GM18873 (cell line): Measurements from ENCODE around the gene COL6A2.

Source experiments
- ATAC-seq: cut with Tn5 transposase; IDR thresholded peaks from one replicate; pipeline ENCODE4 v1.9.1; 2021; ENCODE audit warnings: mild to moderate bottlenecking, moderate library complexity, moderate number of reproducible peaks; ENCODE audit not compliant: unreplicated experiment, low FRiP score

COL6A2 gene

DNA sequence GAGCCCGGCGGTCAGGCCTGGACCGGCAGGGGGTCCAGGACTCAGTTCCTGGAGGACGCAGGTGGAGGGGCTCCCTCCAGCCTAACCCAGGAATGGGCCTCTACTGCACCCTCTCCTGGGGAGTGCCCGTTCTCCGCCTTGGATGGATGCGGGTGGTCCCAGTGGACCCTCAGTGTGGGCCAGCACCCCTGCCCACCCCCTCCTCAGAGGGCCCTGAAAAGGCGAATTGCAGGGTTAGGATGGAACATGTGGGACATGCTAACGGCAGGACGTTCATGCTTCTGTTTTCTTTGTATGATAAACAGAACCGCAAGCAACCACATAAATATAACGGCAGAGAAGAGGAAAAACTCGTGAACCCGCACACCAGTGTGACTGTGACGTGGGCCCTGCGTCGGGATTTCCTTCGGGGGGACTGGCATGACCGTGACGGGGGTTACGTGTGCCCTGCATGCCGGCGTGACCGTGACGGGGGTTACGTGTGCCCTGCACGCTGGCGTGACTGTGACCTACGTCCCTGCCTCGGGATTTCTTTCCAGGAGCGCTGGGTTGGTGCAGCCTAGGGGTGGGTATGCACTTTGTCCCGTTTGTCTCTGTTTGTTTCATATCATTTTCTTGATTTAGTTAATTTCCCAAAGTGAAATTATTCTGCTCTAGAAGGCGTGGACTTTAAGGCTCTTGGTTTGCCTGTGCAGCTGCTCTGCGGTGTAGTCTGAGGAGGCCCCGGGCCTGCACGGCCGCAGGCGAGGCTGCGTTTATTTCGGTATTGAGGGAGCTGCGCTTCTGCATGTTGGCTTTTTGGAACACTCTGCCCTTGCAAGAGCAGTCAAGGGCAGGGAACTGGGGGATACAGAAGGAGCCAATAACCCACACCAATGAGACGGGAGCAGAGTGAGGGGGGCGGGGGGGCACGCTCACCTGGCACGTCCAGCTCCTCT, 54.3 kb downstream of the COL6A2 start:
- no peak for ATAC-seq

DNA sequence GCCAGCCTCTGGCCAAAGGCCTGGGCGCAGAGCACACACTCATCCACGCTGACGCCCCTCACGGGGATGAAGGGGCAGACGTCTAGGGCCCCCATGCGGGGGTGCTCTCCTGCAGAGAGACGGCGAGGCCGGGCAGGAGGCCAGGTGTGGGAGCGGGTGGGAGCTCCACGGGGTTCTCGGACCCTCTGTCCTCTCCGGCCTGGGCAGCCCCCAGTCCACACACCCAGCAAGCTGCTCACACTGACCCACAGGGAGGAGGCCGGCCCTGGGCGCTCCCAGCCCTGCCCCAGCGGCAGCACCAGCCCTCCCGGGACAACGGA, 55.0 kb downstream of the COL6A2 start:
- ATAC-seq: no peak

DNA sequence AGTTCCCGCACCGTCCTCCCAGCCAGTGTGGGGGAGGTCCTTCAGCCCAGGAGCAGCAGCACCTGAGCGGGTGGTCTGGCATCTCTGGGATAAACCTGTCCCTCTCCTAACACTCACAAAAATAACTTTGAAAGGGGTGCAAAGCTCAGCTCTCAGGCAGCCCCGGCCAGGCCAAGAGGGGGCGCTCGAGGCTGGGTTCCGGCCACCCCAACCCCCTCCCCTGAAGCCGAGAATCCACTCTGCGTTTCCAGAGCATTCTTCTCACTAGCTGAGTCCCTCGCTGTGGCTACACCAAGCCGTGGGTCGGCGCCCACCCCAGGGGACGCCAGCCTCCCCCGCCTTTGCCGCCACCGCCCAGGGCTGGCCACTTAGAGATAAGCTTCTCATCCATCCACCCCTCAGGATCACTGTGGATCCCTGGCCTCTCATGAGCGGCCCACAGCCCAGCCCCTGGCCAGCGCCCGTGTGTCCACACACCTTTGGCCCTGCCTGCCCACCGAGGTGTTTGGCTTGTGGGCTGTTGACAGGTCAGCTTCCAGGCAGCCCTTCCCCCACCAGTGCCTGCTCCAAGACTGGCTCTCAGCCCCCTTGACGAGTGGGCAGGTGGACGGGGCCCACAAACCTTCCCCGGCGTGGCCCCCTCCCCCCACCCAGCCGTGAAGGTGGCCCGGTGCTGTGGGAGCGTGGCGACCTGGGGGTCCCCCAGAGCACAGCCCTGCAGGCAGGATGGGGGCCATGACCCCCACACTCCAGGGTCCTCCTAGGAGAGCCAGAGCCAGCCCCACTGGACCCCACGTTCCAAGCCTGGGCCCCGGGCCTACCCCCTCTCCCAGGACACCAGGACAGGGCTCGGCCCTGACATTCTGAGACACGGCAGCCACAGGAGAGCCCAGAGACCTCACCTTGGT, 55.6 kb downstream of the COL6A2 start:
- ATAC-seq: no peak

DNA sequence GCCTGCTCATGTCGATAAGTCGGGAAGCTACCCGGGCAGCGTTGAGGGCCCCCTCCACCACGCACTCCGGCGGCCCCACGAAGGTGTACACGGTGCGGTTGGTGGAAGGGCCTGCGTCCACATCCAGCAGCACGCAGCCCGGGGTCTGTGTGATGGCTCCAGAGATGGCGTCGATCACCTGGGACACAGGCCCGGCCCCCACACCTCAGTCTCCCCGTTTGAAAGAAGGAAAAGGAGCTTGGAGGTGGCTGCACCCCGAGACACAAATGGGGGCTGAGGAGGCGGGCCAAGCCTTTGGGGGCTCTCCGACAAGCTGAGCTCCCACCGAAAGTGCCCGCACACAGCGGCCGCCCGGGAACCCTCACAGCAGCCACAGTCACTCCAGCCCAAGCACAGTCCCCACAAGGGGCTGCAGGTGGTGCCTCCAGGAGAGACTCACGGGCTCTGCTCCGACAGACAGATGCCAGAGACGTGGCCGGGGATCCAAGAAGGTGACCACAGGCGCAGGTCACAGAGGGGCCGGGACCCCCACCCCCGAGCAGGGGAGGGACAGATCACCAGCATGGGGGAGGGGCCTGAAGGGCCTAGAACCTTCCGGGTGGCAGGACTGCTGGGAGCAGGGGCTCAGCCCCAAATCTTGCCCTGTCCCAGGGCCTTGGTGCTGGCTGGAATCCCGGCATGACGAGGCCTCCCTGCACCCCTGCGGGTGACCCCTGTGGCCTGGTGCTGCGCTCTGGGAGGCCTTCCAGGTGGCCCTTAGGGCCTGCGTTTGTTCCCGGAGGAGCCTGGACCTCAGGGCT, 56.4 kb downstream of the COL6A2 start:
- ATAC-seq: no peak

DNA sequence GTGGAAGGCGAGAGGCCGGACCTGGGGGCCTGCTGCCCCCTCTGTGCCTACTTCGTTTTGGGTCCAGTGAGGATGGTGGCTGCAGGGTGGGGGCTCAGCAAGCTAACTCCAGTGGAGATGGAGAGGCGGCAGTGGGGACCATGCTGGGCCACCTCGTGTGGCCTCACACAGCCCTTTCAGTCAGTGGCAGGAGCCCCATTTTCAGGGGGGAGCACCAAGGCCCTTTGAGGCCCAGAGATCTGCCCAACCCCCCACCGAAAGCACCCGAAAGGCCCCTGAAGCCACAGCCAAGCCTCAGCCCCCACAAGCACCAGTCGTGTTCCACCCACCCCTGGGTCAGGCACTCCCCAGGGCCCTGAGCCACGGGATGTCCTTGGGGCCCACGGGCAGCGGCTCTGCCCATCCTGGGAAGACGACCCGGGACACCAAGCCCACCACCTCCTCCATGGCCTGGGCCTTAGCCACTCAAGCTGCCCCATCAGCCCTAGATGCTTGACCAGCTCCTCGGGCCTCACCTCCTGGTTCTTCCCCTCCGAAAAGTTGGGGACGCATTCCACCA, 57.1 kb downstream of the COL6A2 start:
- no peak for ATAC-seq

DNA sequence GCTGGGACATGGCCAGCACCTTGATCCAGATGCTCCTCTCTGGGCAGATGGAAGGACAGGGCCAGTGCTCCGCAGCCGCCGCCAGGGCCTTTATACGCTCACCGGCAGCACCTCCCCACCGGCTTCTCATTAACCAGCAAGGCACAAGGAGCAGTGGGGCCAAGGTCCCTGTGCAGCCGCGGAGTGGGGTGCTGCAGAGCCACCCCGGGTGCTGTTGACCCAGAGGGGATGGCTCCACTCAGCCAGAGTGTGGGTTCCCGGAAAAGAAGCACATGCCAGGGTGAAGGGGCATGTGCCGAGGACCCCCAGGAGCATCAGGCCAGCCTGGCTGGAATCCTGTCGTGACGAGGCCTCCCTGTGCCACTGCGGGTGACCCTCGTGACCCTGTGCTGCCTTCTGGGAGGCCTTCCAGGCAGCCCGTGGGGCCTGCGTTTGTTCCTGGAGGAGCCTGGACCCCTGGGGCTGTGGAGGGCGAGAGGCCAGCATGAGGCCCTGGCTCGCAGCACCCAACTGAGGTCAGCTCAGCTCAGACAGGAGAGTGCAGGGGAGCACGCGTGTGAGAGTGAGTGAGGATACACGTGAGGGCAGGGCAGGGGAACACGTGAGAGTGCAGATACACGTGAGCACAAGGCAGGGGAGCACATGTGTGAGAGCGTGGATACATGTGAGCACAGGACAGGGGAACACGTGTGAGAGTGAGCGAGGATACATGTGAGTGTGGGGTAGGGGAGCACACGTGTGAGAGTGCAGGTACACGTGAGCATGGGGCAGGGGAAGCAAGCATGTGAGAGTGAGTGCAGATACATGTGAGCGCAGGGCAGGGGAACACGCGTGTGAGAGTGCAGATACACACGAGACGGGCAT, 57.8 kb downstream of the COL6A2 start, which contains the start of gene FTCD:
FTCD (minus strand) TSS at position 66 of the 864 bp plus-strand sequence; CDS start at position 10, 56 bp downstream.
- no peak for ATAC-seq

DNA sequence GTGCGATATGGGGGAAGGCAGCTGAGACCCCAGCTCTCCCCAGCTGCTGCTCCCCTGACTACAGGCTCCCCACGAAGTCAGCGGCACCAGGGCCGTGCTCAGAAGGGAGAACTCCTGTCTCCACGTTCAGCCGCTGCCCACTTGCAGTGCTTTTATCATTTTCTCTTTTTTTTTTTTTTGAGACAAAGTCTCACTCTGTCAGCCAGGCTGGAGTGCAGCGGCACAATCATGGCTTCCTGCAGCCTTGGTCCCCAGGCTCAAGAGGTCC, 58.4 kb downstream of the COL6A2 start:
- no peak for ATAC-seq

DNA sequence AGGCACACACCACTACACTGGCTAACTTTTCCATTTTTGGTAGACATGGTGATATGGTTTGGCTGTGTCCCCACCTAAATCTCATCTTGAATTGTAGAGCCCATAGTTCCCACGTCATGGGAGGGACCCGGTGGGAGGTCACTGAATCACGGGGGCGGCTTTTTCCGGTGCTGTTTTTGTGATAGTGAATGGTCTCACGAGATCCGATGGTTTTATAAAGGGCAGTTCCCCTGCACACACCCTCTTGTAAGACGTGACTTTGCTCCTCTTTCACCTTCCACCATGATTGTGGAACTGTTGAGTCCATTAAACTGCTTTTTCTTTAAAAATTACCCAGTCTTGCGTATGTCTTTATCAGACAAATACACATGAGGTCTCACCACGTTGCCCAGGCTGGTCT, 58.8 kb downstream of the COL6A2 start:
- ATAC-seq: no peak

DNA sequence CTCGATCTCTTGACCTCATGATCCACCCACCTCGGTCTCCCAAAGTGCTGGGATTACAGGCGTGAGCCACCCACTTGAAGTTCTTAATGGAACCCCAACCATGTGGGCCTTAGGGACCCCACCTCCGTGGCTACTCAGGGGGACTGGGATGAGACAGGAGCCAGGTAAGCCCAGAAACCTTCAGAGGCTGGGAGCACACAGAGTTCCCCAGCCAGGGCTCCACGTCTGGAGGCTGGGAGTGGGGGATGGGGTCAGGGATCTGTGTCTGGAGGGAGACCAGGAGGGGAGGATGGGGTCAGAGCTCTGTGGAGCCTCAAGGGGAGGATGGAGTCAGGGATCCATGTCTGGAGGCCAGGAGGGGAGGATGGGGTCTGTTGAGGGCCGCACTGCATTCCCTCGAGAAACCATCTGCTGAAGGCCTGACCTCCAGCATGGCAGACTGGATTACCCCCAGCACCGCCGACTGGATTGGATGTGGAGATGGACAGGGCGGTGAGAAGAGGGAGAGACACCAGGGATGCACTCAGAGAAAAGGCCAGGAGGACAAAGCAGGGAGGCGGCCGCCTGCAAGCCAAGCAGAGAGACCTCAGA, 59.6 kb downstream of the COL6A2 start:
- no peak for ATAC-seq

DNA sequence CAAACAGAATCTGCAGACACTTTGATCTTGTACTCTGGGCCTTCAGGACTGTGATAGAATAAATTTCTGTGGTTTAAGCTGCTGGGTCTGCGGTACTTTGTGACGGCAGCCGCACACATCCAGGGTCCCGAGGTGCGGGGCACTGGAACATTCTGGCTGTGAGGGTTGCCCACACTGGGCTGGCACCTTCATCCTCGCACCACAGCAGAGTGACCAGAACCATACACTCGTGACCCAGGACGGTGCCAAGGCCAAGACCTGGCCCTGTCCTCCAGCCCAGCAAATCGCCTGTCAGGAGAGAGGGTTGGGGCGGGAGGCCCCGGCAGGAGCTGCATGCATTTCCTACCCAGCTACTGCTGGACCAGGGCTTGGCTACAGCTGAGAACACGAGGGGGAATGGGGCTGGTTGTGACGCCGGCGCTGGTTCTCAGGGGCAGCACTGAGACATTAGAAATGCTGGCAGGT, 60.1 kb downstream of the COL6A2 start:
- no peak for ATAC-seq

DNA sequence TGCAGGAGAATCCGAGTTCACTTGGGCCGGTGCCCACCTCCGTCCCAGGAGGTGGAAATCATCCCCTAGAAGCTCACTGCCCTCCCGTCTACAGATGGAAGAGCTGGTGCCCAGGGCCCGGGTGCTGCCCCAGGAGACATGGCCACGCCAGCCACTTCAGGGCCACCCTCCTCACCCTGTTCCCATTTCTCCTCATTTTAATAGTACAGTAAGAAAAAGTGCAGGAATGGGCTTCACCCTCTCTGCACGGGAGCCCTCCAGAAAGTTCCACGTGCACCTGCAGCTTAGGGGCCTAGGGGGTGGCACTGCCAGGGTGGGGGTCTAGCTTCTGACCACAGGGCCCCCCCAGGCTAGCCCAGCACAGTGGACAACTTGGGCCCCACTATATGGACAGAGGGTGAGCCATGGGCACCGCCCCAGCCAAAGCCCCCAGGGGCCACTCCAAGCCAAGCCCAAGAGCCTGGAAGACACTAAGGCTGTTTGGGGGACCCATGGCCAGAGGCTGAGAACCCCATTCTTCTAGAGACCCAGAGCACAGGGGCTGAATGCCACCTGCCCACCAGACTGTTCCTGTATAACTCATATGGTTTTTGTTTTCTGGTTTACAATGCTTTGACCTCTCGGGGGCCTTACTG, 60.9 kb downstream of the COL6A2 start:
- no peak for ATAC-seq

DNA sequence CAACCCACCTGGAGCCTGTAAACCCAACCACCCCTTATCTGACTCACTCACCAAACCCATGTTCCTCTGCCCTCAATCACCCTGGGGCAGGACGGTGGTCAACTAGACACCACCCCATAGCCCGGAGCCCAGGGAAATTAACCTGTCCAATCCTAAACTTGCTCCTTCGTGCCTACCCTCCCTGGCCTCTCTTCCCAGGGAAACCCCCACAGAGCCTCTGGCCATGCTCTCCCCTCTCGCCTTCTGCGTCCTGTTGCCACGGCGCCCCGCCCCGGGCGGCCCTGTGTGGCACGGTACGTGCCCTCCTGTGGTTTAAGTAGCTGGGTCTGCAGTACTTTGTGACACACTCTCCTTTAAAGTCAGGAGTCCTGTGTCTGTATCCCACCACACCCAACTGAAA, 61.5 kb downstream of the COL6A2 start:
- no peak for ATAC-seq

DNA sequence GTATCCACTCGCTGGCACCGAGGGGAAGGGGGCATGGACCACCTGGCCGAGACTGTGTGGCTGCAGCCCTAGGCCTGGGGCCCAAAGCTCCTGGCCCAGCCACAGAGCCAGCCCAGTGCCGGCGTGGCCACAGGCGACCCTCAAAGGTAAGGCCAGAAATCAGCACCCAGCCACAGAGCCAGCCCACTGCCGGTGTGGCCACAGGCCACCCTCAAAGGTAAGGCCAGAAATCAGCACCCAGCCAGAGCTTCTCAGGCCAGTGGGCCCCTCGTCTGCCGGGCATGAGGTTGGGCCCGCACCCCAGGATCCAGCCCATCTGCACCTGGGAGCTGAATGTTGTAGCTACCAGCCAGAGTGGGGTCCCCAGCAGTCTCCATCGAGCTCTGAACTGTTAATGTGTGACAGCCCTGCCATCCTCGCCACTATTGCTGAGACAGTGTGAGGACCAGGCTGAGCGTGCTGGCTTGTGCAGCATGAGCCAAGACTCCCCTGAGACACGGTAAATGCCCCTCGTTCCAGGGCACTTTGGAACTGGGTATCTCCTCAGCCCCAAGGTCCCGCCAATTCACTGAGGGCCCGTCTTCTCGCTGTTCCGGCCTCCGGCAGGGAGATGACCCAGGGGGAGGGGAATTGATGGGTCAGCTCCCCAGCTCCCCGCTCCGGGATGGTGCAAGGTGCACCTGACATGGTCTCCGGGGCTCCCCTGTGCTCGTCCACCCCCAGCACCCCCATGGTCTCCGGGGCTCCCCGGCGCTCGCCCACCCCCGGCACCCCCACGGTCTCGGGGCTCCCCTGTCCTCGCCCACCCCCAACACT, 62.1 kb downstream of the COL6A2 start:
- no peak for ATAC-seq

DNA sequence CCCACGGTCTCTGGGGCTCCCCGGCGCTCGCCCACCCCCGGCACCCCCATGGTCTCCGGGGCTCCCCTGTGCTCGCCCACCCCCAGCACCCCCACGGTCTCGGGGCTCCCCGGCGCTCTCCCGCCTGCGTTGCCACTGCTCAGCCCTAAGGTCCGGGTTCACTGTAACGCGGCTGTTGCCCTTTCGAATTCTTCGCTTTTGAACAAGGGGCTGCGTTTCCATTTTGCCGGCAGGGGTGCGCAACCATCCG, 62.7 kb downstream of the COL6A2 start:
- ATAC-seq: no peak

DNA sequence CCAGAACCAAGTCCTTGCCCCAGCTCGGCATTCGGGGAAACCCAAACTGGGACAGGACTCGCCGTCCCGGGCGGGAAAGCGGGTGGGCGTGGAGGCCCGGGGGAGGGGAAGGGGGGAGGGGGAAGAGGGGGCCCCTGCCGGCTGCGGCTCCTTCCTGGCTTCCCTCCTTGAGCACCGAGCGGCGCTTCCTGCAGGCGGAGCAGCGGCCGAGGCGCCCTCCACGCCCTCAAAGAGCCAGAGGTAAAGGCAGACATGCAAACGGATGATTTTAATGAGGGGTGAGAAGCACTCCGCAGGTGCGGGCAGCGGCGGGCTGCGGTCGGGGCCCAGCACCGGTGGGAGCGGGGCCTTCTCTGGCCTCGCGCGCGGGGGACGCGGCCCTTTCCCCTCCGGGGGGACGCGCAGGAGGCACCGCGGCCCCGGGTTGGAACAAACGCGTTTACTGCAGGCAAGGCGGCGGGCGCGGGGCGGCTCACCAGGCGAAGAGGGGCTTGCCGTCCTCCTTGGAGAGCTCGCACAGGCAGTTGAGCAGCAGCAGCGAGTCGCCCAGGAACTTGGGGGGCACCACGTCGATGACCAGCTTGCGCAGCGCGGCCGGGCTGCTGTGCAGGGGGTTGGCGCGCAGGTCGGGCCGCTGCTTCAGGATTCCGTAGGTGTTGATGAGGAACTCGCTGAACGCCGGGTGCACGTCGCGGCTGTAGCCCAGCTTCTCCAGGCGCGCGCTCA, 63.2 kb downstream of the COL6A2 start:
- no peak for ATAC-seq

DNA sequence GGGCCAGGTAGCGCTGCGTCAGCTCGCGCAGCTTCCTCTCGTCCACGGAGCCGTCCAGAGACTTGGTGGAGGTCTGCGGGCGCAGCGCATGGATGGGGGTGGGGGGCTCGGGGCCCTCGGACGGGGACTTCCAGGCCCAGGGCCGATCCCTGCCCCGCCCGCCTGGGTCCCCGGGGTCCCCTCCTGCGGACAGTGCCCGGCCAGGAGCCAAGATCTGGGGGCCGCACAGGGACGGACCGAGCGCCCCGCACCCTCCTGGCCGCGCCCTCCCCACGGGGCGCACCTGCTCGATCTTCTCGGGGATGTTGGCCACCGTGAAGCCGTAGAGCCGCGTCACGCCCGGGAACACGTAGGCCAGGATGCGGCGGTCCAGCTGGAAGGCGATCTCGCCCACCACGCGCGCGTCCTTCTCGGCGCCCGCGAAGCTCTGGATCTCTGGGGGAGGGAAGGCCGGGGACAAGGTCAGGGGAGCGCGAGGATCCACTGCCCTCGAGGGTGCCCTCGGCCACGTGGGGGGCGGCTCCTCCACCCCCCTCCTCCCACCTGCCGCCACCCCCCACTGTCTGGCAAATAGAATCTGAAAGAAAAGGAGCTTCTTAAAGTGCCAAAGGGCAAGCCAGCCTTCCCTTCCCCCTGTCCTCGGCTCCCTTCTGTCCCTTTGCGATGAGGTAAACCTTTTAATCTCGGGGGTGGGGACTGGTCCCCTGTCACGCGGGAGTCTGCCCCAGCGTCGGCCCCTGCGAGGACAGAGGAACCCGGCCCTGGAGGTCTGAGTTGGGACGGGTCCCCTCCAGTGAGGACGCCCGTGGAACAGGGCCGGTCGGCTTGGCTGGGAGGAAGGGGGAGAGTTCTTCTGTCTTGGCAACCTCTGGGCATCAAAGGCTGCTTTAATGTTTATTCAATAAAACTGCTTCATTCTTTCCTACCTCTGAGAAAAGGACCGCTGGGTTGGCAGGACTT, 64.0 kb downstream of the COL6A2 start:
- no peak for ATAC-seq
